K562 (cell line): ENCODE measurements around the gene CRADD. TPM values are rescaled to one million over a fixed set of nuclear protein-coding genes. Genes with fewer than 3 reads are reported as not detected.

Experiments used
- CBFA2T3 ChIP-seq: fragments of 450-650 bp; IDR thresholded peaks from 2 replicates; pipeline ENCODE4 v1.6.1; 2017
- CBX1 ChIP-seq: sonication (generic); IDR thresholded peaks from 2 replicates; pipeline ENCODE4 v1.6.1; 2016; ENCODE audit warnings: antibody characterized with exemption, low read depth, mild to moderate bottlenecking
- DIDO1 ChIP-seq: fragments of 450-650 bp; IDR thresholded peaks from 2 replicates; pipeline ENCODE4 v1.6.1; 2016; ENCODE audit warnings: low read depth, missing biosample characterization, missing genetic modification characterization
- FOXA3 ChIP-seq, 2 experiments: fragments of 450-650 bp in 1 of 2; sonication (generic) in 1 of 2; formaldehyde crosslinking; IDR thresholded peaks in 1 of 2; conservative IDR thresholded peaks in 1 of 2; 2 replicates each; pipeline versions ENCODE4 v1.4.0 to v1.8.0; 2020 to 2022; ENCODE audit warnings: mild to moderate bottlenecking in 2 of 2, missing genetic modification reagents in 1 of 2
- ILF3 ChIP-seq: fragments of 450-650 bp; IDR thresholded peaks from 2 replicates; pipeline ENCODE4 v1.6.1; 2018; ENCODE audit warnings: antibody characterized with exemption, mild to moderate bottlenecking, moderate library complexity, borderline replicate concordance
- KLF10 ChIP-seq: fragments of 250-450 bp; sonication (Bioruptor Pico); IDR thresholded peaks from 2 replicates; pipeline ENCODE4 v1.6.1; 2021; ENCODE audit warnings: matching md5 sums
- KLF16 ChIP-seq: IDR thresholded peaks from 2 replicates; pipeline ENCODE4 v1.6.1; 2016; ENCODE audit warnings: antibody characterized with exemption
- POLR2G ChIP-seq: fragments of 200-400 bp; formaldehyde crosslinking; IDR thresholded peaks from 2 replicates; pipeline ENCODE4 v1.6.1; 2017; ENCODE audit warnings: low read depth, mild to moderate bottlenecking, antibody characterized with exemption, low read length, moderate library complexity
- RBFOX2 ChIP-seq: fragments of 200-400 bp; formaldehyde crosslinking; IDR thresholded peaks from 2 replicates; pipeline ENCODE4 v1.6.1; 2017; ENCODE audit warnings: low read depth, mild to moderate bottlenecking, low read length, moderate library complexity
- RBM17 ChIP-seq: fragments of 200-400 bp; formaldehyde crosslinking; IDR thresholded peaks from 2 replicates; pipeline ENCODE4 v1.6.1; 2017; ENCODE audit warnings: low read depth, mild to moderate bottlenecking, low read length, borderline replicate concordance
- RHOXF2B ChIP-seq: fragments of 250-450 bp; sonication (Bioruptor Pico); conservative IDR thresholded peaks from 2 replicates; pipeline ENCODE4 v1.5.1; 2021
- TAF1 ChIP-seq: IDR thresholded peaks from 2 replicates; pipeline ENCODE4 v1.6.1; 2011; ENCODE audit warnings: mild to moderate bottlenecking, low read length, moderate library complexity; ENCODE audit not compliant: insufficient read depth, control insufficient read depth, severe bottlenecking; ENCODE audit errors: extremely low read depth
- TAF15 ChIP-seq: fragments of 200-400 bp; formaldehyde crosslinking; IDR thresholded peaks from 2 replicates; pipeline ENCODE4 v1.6.1; 2017; ENCODE audit warnings: mild to moderate bottlenecking, low read depth, low read length, moderate library complexity
- TBP ChIP-seq: optimal IDR thresholded peaks from 2 replicates; pipeline ENCODE3; 2011; ENCODE audit warnings: low read depth, low read length, improper control_type of control experiment
- ZBTB2 ChIP-seq: fragments of 450-650 bp; IDR thresholded peaks from 2 replicates; pipeline ENCODE4 v1.6.1; 2016; ENCODE audit warnings: antibody characterized with exemption
- ZBTB49 ChIP-seq: sonication (generic); formaldehyde crosslinking; IDR thresholded peaks from 2 replicates; pipeline ENCODE4 v1.8.0; 2022; ENCODE audit warnings: missing genetic modification reagents, mild to moderate bottlenecking, borderline replicate concordance
- ZFP1 ChIP-seq: fragments of 450-650 bp; formaldehyde crosslinking; IDR thresholded peaks from 2 replicates; pipeline ENCODE4 v1.4.0; 2020; ENCODE audit warnings: mild to moderate bottlenecking, mixed read lengths
- ZFX ChIP-seq: sonication (generic); formaldehyde crosslinking; IDR thresholded peaks from 2 replicates; pipeline ENCODE4 v1.8.0; 2022; ENCODE audit warnings: mild to moderate bottlenecking, missing genetic modification reagents, moderate library complexity
- ZHX1 ChIP-seq: fragments of 150-350 bp; conservative IDR thresholded peaks from 2 replicates; pipeline ENCODE4 v1.6.1; 2014; ENCODE audit warnings: low read length
- ZNF384 ChIP-seq: IDR thresholded peaks from 2 replicates; pipeline ENCODE4 v1.6.1; 2012; ENCODE audit warnings: low read depth, low read length, improper control_type of control experiment
- ZNF644 ChIP-seq: fragments of 200-800 bp; sonication (Bioruptor generic); IDR thresholded peaks from 2 replicates; pipeline ENCODE4 v1.6.1; 2016; ENCODE audit warnings: low read depth, missing genetic modification characterization, missing compliant biosample characterization
- ZNF77 ChIP-seq: fragments of 250-450 bp; sonication (Bioruptor Pico); IDR thresholded peaks from 2 replicates; pipeline ENCODE4 v1.5.0; 2020
- polyA plus RNA-seq, 8 experiments: library from polyadenylated mRNA; depleted of rRNA in 4 of 8; stranded (reverse) in 5 of 8; unstranded in 3 of 8; fragments of >200 nt; fragmentation: Nextera tagmentation in 2 of 8; fragmentation: Illumina TruSeq in 1 of 8; extraction: Ambion mirVana in 2 of 8; extraction: Trizol in 1 of 8; gene quantifications; 2 replicates each; pipeline versions ENCODE4 v1.2.1 to v1.2.3, GENCODE V29; 2011 to 2014; ENCODE audit warnings: inconsistent platforms in 1 of 8, missing spikeins in 1 of 8
- total RNA-seq, 7 experiments: library from RNA; depleted of rRNA in 6 of 7; stranded (reverse); fragments of >200 nt in 6 of 7; fragmentation: Illumina TruSeq in 2 of 7; extraction: Trizol in 2 of 7; gene quantifications; 2 replicates each; pipeline versions ENCODE4 v1.2.1 to v1.2.3, GENCODE V29; 2011 to 2021; ENCODE audit warnings: low replicate concordance in 1 of 7

The CRADD gene
- total and polyA plus RNA-seq, 9 of the 15 experiments (the other 6 are each of a cell fraction or from before 2014, with no cell fraction given): 20.5 to 41.1 (median 25.9) TPM

GRCh38 chr12:93742110-93742934 is 65.1 kb downstream of the CRADD start (continued):
- TF ChIP-seq ZBTB49 (CRISPR knock-in tag) (no peak), ZNF384 (no peak), KLF16 (peak; percentile 72; the same call in 1 of the 2 replicates), TBP (no peak), ZFX (peak; percentile 32), FOXA3 (CRISPR knock-in tag; conservative IDR thresholded peaks at IDR 0.05 in 1 of 2, IDR thresholded peaks at IDR 0.05 in 1 of 2) (peak; percentile 66 to 67), ILF3 (0 out of 2 replicates have a peak, but pooled peaks have one; percentile 43), KLF10 (CRISPR knock-in tag) (no peak), CBX1 (peak; percentile 40; the same call in 1 of the 2 replicates), ZNF644 (tag) (peak; percentile 85; the same call in 1 of the 2 replicates), ZNF77 (no peak), CBFA2T3 (peak; percentile 81), RBM17 (no peak), DIDO1 (tag) (no peak), TAF1 (peak; percentile 54), ZFP1 (CRISPR knock-in tag) (no peak), ZBTB2 (no peak), RBFOX2 (peak; percentile 74), ZHX1 (0 out of 2 replicates have a peak, but pooled peaks have one; percentile 35), RHOXF2B (0 out of 2 replicates have a peak, but pooled peaks have one; percentile 38), POLR2G (peak; percentile 78), TAF15 (no peak)
